HG03139 (cell line): Measurements from ENCODE around the gene CFAP61.
"Not testable (repeated sequence)": the region's sequence is repeated elsewhere in the genome, so short reads cannot be mapped to it uniquely, and the experiment has no call there.

Source experiments
- ATAC-seq: cut with Tn5 transposase; IDR thresholded peaks from one replicate; pipeline ENCODE4 v1.9.1; 2021; ENCODE audit not compliant: unreplicated experiment

The CFAP61 gene

DNA sequence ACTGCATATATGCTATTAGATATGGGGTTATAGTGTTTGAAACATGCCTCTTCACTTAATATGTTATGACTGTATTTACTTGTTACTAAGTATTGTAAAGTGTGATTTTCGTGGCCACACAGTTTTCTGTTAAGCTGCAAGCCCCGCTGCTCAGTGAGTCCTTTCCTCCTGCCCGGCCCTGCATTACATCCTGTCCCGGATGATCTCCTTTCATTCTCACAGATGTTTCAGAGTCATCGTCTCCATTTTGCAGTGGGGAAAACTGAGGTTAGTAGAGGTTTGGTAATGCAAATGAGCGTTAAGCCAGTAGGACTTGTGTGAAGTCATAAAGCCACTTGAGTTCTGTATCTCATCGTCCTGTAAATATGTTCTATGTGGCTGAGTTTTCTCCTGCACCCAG is 155.5 kb downstream of the CFAP61 start:
- ATAC-seq: no peak

DNA sequence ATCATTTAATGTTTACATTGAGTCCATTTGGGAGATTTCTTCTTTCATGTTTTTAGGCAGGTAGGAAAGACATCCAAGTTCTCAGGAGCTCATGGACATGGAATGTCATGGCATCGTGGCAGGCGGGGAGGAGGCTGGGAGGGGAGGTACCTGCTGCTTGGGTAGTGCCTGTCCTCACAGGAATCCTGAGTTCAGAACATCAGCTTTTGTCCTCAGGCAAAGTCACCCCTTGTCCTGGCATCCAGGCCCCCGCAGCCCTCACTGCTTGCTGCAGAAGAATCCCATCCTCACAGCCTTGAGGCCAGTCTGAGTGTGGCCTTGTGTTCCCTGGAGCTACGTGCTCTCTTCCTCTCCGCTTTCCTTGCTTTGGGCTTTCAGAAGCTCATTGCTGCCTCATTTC is 157.4 kb downstream of the CFAP61 start:
- no peak for ATAC-seq

DNA sequence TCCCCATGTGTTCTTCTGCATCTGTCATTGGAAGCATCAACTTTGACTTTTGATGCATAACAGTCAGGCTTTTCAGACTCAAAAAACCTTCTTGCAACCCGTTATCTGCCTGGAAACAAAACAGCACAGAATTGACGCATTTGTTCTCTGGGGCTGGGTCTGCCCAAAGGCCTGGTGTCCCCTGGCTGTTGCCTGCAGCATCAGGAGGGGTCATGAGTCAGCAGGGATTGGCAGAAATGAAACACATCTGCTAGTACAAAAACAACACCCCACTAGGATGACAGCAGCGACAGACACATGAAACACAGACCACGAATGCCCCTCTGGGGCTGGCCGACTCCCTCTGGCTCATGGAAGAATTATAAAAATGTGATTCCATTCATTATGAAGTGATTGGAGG is 158.0 kb downstream of the CFAP61 start:
- no peak for ATAC-seq

DNA sequence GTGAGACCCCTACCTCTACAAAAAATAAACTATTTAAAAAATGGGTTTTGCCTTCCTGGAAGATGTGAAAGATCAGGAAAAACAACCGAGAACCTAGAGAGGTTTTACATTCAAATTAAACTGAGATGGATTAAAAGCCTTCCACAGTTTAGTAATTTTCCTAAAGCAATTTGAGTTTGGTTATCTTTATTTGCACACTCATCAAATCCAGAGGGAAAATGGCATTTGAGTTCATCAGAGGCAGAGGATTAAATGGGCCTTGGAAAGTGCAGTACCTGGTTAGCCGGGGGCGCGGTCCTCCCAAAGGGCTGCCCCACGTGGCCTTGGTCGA is 158.6 kb downstream of the CFAP61 start:
- no peak for ATAC-seq

DNA sequence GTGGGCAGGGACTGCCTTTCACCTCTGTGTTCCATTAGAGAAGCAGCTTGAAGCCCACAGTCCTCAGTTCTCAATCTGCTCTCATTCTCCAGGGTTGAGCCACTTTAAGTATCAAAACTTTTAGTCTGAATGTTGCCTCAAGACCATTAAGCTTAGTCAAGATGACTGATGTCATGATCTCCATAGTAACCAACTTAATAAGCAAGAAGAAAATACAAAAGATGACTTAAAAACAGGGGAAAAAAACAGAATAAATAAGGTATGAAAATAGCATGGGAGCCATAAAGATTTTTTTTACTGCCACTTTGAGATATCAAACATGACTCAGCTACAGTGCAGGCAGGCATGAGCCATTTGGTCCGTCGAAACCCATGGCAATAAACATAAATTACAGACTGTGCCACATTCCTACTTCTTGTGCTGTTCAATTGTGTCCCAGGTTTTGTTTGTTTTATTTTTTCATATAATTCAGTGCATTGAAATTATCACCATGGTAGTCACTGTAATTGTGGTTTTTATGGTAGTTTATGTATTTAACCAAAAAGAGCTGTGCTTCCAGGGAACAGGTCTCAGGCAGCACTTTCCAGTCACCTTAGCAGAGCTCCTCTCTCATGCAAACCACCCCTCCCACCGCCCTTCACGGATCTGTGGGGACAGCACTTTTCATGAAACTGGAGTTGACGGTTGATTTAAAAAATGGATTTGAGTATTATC is 159.1 kb downstream of the CFAP61 start:
- no peak for ATAC-seq

DNA sequence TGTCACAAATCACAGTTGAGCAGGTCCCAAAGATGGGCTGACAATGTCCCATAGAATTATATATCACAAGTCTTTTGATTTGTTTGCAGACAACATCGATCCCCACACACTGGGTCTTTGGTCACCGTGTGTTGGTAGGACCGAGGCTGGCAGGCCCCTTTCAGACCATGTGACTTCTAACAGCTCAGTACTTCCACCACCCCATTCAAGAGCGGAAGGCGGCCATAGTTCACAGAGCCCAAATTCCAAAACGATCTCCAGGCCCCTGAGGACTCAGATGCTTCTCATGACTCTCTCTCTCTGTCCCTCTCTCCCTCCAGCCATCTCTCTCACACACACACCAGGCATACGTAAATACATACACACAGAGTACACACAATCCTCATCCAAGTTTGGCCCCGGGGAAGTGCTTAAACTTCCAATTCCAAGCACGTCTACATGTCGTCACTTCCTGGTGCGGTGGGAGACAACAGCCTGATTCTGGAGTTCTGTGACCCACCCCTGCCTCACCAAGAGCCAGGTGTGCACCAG is 159.7 kb downstream of the CFAP61 start:
- ATAC-seq: no peak

DNA sequence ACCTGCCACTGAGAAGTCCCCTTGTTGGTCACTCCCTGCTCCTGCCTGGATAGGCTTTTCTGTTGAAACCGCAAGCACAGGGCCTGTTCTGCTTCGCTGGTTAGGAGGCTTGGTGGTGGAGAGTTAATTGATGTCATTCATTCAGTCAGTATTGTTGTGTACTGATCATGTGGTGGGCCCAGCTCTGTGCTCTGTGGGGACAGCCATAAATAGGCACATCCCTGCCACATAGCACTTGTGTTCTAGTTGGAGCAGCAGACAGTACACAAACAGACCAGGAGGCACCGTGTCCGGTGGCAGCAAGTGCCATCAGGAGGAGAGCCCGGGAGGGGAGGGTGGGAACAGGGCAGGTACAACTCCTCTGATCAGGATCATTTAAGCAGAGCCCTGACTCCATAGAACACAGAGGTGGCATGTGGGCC is 160.4 kb downstream of the CFAP61 start:
- ATAC-seq: no peak

DNA sequence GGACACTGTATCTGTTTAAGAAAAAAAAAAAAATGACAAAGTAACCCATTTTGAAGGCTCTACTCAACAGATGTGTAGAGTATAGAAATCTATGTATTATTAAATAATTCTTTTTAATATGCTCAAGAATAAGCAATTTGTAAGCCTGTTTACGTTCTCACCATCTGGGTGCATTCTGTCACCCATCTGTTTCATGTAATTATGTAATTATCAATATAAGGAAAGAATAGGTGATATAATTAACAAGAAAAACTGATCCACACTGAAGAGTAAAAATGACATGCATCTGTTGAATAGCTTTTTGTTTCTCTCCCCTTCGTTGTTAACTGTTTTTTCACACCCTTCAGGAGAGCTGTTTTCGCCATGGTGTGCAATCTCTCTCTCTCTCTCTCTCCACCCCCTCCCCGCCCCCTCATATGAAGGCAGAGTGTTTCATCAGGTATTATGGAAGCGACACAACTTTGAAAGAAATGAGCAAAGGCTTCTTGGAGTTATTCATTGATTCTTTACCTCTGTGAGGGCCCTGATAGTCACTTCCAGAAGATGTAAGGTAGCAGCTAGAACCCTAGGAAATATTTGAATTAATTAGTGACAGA is 161.3 kb downstream of the CFAP61 start:
- ATAC-seq: no peak

DNA sequence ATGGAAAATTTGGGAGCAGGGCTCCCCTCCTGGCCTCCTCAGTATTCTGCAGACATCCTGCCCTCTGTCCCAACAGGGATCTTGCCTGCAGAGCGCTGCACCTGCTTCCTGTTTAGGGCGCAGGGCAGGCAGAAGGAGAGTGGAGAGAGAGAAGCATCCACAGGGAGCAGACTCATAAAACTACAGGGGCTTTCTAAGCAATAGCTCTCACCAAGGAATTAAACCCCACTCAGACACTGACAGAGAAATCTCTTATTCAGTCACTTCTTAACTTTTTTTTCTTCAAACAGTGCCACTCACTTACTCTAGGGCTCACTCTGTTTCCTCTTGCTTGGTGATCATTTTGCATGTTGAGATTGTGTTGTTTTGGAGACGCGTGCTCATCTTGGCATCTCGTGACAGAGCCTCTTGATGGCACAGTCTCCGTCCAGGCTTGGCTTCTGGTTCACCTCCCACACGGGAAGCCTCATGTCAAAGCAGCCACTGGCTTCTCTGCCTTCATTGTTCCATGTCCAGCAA is 162.5 kb downstream of the CFAP61 start:
- no peak for ATAC-seq

DNA sequence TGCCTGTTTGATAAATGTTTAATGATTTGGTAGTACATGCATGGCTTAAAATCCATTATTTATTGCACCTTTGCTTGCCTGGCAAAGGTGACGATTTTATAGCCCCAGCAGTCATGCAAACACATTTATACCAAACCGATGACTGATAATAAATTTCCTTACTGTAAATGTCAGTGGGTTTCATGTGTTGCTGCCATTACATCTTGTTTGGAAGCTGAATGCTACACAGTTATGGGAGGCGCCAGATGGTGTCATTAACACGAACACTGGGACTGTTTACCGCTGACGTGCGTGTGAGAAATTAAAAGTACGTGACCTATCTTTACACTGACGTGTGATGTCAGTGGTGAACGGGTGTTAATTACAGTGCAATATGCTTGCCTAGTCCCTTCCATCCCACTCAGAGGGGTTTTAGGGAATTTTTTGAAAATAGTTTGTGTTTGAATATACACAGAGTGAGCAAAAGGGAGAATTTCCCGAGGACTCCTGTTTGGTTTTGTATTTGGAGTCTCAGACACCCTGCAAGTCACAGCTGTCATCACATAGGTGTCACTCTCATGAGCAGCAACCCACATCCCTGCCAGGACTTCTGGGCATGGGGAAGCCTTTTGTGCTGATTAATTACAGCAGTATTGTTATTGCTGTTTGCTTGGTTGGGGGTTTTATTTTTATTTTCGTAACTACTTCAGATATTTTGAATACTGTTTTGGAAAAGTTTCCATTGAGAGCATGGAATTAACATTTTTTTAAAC is 163.8 kb downstream of the CFAP61 start:
- ATAC-seq: no peak

DNA sequence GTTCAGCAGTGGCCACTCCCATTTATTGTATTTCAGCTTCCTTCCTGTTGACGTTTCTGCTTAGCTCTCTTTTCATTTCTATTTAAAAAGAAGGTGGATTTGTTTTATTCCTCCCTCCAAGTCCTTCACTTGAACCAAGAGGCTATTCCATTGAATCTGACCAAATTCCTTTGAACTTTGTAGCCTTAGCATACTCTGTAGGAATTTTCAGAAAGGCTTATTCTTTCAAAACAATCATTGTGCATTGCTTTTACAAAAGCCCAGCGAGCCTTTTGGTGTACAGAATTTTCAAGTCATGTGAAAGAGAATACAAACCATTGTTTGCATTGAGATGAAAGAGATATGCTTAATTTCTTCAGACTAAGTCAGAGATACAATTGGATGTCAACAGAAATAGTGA is 164.6 kb downstream of the CFAP61 start:
- ATAC-seq: no peak

DNA sequence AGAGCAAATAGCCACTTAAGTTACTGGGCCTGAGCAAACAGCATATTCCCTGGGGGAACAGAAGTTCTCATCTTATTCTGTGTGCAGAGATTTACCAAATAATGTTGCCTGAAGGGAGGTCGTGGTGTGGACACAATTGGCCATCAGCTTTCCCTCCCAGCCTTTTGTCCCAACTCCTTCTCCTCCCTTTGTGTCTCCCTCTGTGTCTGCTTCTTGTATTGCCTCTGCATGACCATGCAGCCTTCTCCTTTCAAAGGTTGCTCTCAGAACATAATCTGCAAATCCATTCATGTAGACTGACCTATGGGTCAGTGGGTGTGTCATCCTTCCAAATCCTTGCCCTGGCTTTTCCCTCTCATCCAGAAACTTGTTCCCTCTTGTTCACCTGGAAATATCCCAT is 165.3 kb downstream of the CFAP61 start:
- no peak for ATAC-seq

DNA sequence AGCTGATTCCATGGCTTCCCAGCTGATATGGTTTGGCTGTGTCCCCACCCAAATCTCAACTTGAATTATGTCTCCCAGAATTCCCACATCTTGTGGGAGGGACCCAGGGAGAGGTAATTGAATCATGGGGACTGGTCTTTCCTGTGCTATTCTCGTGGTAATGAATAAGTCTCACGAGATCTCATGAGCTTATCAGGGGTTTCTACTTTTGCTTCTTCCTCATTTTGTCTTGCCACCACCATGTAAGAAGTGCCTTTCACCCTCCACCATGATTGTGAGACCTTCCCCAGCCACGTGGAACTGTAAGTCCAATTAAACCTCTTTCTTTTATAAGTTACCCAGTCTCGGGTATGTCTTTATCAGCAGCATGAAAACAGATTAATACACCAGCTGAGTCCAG is 165.8 kb downstream of the CFAP61 start:
- ATAC-seq: not testable (repeated sequence)

DNA sequence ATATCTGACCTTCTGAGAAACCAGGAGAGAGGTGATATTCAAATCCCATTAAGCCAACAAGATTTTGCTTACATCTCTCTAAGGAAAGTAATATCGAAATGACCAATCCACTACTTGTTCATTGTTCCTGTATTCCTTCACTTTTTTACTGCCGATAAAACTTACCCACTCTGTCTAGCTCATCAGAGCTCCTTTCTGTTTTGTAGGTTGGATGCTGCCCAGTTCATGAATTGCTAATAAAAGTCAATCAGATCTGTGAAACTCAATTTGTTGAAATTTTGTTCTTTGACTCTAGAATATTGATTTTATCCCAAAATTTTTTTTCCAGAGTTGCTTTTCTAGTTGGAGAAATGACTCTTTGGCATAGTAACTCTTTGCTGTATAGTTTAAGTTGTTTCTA is 166.7 kb downstream of the CFAP61 start:
- ATAC-seq: no peak

DNA sequence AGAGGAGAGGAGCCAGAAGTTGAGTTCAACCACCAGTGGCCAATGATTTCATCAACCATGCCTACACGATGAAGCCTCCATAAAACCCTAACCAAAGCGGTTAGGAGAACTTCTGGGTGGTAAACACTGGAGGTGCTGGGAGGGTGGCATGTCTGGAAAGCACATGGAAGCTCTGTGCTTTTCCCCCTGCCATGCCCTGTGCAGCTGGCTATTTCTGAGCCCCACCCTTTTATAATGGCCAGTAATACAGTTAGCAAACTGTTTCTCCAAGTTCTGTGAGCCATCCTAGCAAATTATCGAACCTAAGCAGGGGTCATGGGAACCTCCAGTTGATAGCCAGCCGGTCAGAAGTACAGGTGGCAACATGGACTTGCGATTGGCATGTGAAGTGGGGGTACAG is 167.8 kb downstream of the CFAP61 start:
- no peak for ATAC-seq

DNA sequence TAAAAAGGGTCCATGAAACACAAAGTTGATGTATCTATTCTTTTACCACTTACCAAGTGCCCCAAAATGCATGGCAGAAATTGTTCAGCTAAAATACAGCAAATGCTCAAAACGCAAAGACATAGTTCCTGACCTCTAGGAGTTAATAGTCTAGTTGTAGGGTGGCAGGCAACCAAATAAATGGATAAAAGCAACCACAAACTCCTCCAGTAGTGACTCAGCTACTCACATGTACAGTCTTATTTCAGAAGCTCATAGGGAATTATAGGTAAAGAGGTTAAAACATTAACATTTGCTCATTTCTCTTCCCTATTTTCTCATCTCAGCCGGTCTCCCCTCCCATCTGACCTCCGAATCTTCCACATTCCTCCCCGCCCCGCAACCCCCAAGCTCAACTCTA is 171.6 kb downstream of the CFAP61 start:
- ATAC-seq: no peak

DNA sequence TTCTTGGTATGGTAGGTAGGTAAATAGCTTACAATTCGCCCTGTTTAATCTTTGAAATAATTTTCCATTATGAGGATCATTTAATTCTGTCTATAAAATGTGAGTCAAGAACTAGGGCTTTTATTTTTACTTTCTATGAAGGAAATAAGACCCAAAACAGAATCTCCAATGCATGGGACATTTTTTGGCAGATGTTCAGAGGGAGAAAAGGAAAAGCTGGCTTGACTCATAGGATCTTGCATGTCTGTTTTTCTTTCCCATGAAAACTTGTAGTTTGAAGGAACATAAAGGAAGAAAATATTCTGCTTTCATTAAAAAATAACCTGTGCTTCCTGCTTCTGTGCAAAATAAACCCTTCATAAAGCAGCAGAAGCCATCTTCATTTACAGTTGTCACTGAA is 172.5 kb downstream of the CFAP61 start:
- ATAC-seq: no peak

DNA sequence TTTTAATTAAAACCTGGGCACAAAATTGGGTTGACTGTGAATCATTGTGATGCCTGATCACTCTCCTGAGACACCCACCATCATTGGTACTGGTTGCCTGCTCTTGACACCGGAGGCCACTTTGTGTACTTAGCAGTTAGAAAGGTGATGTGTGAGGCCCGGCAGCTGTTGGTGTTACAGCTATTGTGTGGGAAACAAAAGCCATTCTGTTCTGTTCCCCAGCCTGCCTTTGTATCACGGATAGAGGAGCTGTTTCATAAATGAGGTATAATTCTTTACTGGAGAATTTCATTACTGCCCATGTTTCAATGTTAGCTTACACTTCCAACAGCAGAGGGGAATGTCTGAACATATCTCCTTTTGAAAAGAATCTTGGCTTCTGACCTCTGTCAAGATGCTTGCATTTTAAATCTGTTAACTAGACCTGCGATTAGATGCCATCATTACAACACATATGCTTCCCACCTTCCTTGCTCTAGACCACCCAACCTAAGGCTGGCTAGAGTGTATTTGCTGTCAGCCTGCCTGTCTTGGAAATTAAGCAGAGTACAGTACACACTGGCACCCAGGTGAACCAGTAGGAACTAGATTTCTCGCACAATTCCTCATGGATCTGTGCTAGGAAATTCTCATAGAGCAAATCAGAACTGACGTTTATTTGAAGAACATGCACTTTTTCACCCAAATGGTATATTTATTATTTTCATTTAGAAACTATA is 173.2 kb downstream of the CFAP61 start:
- ATAC-seq: no peak

DNA sequence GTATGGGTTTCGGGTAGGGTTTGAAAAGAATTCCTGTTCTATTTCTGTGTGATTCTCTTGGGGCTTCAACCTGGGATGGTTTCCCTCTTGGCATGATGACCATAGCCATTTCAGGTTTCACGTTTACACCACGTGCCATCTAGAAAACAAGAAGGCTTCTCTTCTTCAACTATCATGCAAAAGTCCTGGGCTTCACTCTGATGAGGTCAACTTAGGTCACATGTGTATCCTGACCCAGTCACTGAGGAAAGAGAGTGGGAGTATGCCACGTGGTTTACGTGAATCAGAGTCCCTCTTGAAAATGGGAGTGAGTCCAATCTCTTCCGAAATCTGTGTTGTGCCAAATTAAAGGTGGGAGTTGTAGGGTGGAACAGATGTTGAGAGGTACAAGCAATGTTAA is 174.2 kb downstream of the CFAP61 start:
- no peak for ATAC-seq

DNA sequence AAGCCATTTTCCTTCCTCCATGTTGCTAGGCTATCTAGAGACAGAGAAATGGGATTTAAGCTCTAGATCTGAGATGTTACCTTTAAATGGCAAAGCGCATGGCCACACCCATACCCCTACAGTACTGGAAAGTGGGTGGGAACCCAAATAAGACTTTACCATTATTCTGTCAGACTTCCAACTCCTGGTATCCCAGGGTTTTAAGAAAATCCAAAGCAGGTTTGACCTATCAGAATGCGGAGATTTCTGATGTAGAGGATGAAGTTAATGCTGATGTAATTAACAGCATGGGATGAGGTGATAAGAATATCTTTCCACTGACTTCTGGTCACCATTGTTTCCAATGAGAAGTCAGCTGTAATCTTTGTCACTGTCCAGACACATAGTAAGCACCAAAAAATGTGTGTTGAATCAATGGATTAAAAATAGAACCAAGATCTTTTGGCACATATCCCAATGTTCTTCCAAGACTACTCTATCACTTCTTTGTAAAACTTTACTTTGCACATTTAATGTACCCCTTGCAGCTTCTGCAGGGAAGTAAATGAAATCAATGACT is 174.8 kb downstream of the CFAP61 start:
- no peak for ATAC-seq

DNA sequence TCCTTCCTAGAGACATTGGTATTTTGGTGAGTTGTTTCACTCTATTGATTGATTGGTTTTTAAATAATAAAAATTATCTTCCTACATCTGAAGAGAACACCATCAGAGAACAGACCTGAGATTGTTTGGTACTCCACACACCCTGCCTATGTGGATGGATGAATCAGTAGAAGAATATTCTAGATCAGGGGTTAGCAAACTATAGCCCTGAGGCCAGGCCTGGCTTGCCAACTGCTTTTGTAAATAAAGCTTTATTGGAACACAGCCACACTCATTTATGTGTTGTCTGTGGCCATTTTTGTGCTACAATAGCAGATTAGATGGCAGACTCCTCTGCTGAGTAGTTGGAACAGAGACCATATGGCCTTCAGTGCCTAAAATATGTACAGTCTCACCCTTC is 176.0 kb downstream of the CFAP61 start:
- no peak for ATAC-seq
